Keratinocyte (primary cell): ENCODE measurements around the gene TNC. TPM values are rescaled to one million over a fixed set of nuclear protein-coding genes. Genes with fewer than 3 reads are reported as not detected.
A peak's percentile ranks its signal among the peaks of the same experiment; 100 is the strongest.

ENCODE experiments used
- DNase-seq: peaks from one replicate; pipeline ENCODE4 v3.0.0-alpha.2; 2011; ENCODE audit warnings: low read depth, missing footprints, low spot score
- FAIRE-seq: peaks from 2 replicates; lab custom pipeline; 2011; peaks lifted over from hg19 to GRCh38; lab: Jason Lieb, UNC
- H2AFZ ChIP-seq: 2 replicates; pipeline ENCODE4 v1.6.0; 2012; ENCODE audit warnings: low read length, control low read depth, inconsistent platforms; ENCODE audit not compliant: control insufficient read depth
- H3K27ac ChIP-seq: 2 replicates; pipeline ENCODE4 v1.5.1; 2011; ENCODE audit warnings: low read length; ENCODE audit not compliant: control insufficient read depth, insufficient read depth
- H3K27me3 ChIP-seq: 3 replicates; pipeline ENCODE4 v1.6.0; 2011; ENCODE audit warnings: low read length; ENCODE audit not compliant: control insufficient read depth, insufficient read depth; ENCODE audit errors: extremely low read depth
- H3K36me3 ChIP-seq, 2 experiments: 2 replicates in 1 of 2; 3 replicates in 1 of 2; pipeline ENCODE4 v1.5.1; 2011; ENCODE audit warnings: low read length in 2 of 2, mild to moderate bottlenecking in 1 of 2; ENCODE audit not compliant: control insufficient read depth in 2 of 2, insufficient read depth in 2 of 2; ENCODE audit errors: extremely low read depth in 1 of 2
- H3K4me1 ChIP-seq: 3 replicates; pipeline ENCODE4 v1.5.1; 2011; ENCODE audit warnings: low read length; ENCODE audit not compliant: control insufficient read depth, insufficient read depth; ENCODE audit errors: extremely low read depth
- H3K4me2 ChIP-seq: 3 replicates; pipeline ENCODE4 v1.6.0; 2011; ENCODE audit warnings: low read depth, low read length; ENCODE audit not compliant: control insufficient read depth, insufficient read depth; ENCODE audit errors: extremely low read depth
- H3K4me3 ChIP-seq, 3 experiments: fragments of 200-600 bp in 1 of 3; sonication (generic) in 1 of 3; 2 replicates in 2 of 3; 3 replicates in 1 of 3; pipeline ENCODE4 v1.5.1; 2011 to 2016; ENCODE audit warnings: low read length in 3 of 3, mild to moderate bottlenecking in 3 of 3, control low read depth in 2 of 3, inconsistent platforms in 1 of 3, low read depth in 1 of 3, mixed read lengths in 1 of 3, mixed run types in 1 of 3, moderate library complexity in 1 of 3; ENCODE audit not compliant: control insufficient read depth in 2 of 3, insufficient read depth in 2 of 3; ENCODE audit errors: extremely low read depth in 1 of 3
- H3K79me2 ChIP-seq: 2 replicates; pipeline ENCODE4 v1.6.0; 2012; ENCODE audit warnings: low read length; ENCODE audit not compliant: control insufficient read depth, insufficient read depth
- H3K9ac ChIP-seq: 3 replicates; pipeline ENCODE4 v1.6.0; 2011; ENCODE audit warnings: low read length; ENCODE audit not compliant: control insufficient read depth, insufficient read depth; ENCODE audit errors: extremely low read depth
- H3K9me1 ChIP-seq: 3 replicates; pipeline ENCODE4 v1.6.0; 2011; ENCODE audit warnings: low read length; ENCODE audit not compliant: control insufficient read depth, insufficient read depth; ENCODE audit errors: extremely low read depth
- H3K9me3 ChIP-seq: 2 replicates; pipeline ENCODE4 v1.5.1; 2012; ENCODE audit warnings: low read depth, low read length; ENCODE audit not compliant: control insufficient read depth
- H4K20me1 ChIP-seq: 3 replicates; pipeline ENCODE4 v1.6.0; 2011; ENCODE audit warnings: low read length; ENCODE audit not compliant: control insufficient read depth, insufficient read depth; ENCODE audit errors: extremely low read depth
- CTCF ChIP-seq, 3 experiments: IDR thresholded peaks in 1 of 3; conservative IDR thresholded peaks in 1 of 3; optimal IDR thresholded peaks in 1 of 3; 2 replicates in 2 of 3; 3 replicates in 1 of 3; pipeline versions ENCODE3 to v1.5.1; 2011; ENCODE audit warnings: low read length in 3 of 3, mild to moderate bottlenecking in 3 of 3, moderate library complexity in 2 of 3, control low read depth in 1 of 3, inconsistent platforms in 1 of 3; ENCODE audit not compliant: insufficient read depth in 2 of 3; ENCODE audit errors: extremely low read depth in 1 of 3
- EZH2 ChIP-seq: IDR thresholded peaks from one replicate; pipeline ENCODE4 v1.6.1; 2012; ENCODE audit warnings: inconsistent platforms, mild to moderate bottlenecking, low read length, moderate library complexity
- dilution Hi-C: fragments of 300-500 bp; cut with MboI; formaldehyde crosslinking; loops from one replicate; pipeline ENCODE4 v1.7.0; 2020; ENCODE audit warnings: low sequenced_read_pairs; ENCODE audit not compliant: extremely low pct_ligation_motif_present
- polyA plus RNA-seq, 5 experiments: library from polyadenylated mRNA; depleted of rRNA in 3 of 5; stranded (reverse) in 3 of 5; stranded (forward) in 1 of 5; unstranded in 1 of 5; fragments of >200 nt; gene quantifications; 1 replicate in 1 of 5; 2 replicates in 3 of 5; 3 replicates in 1 of 5; pipeline versions ENCODE4 v1.2.1 to v1.2.3, GENCODE V29; 2011 to 2012; ENCODE audit warnings: missing spikeins in 2 of 5, low read depth in 1 of 5, low replicate concordance in 1 of 5

TNC gene
- polyA plus RNA-seq, 1 donor (not counting 4 experiments of a cell fraction or from before 2014, with no cell fraction given) = 58.7 TPM

- H3K4me2 ChIP-seq = no peak overlapping the region
- H3K79me2 ChIP-seq = no peaks in the 10 kb centered on the region
- DNase-seq = peak; percentile 28
- H3K9ac ChIP-seq = no peak overlapping the region
- no peaks in the 10 kb centered on the region for H4K20me1 ChIP-seq
- dilution Hi-C loops = no loop called here
- H3K4me3 ChIP-seq = no peak overlapping the region
- peak overlapping the region; percentile 10 for H3K27ac ChIP-seq
- H3K4me1 ChIP-seq = peaks cover 32% of the 10 kb centered on the region
- H3K27me3 ChIP-seq = no peaks in the 10 kb centered on the region
- TF ChIP-seq EZH2 (no peak), CTCF (optimal IDR thresholded peaks at IDR 0.05 in 1 of 3, IDR thresholded peaks at IDR 0.05 in 1 of 3, conservative IDR thresholded peaks at IDR 0.05 in 1 of 3; ENCODE audit: extremely low read depth in 1 of 3, insufficient read depth in 2 of 3, low read length in 3 of 3) (no peak)
- peaks cover 0 to 3% of the 10 kb centered on the region in 2 experiments for H3K36me3 ChIP-seq
- H3K9me1 ChIP-seq = peaks cover 8% of the 10 kb centered on the region
- no peak overlapping the region for H2AFZ ChIP-seq
- FAIRE-seq = peak; percentile 65
- no peaks in the 10 kb centered on the region for H3K9me3 ChIP-seq
Measured at GRCh38 chr9:115063058-115063845, 54.7 kb downstream of the TNC start.

- Histone ChIP-seq H3K4me1 (peaks cover 42% of the 10 kb centered on the region), H3K27me3 (no peaks in the 10 kb centered on the region), H3K9me1 (peaks cover 8% of the 10 kb centered on the region), H3K9me3 (no peaks in the 10 kb centered on the region), H2AFZ (no peak overlapping the region), H3K36me3 (peaks cover 0 to 10% of the 10 kb centered on the region in 2 experiments), H4K20me1 (no peaks in the 10 kb centered on the region), H3K9ac (no peak overlapping the region), H3K79me2 (no peaks in the 10 kb centered on the region), H3K27ac (peak overlapping the region; percentile 58), H3K4me2 (peak overlapping the region; percentile 67), H3K4me3 (no peak overlapping the region)
- dilution Hi-C loops = no loop called here
- FAIRE-seq (peak; percentile 90), DNase-seq (peak; percentile 49)
- TF ChIP-seq EZH2 (no peak), CTCF (optimal IDR thresholded peaks at IDR 0.05 in 1 of 3, IDR thresholded peaks at IDR 0.05 in 1 of 3, conservative IDR thresholded peaks at IDR 0.05 in 1 of 3; ENCODE audit: extremely low read depth in 1 of 3, insufficient read depth in 2 of 3, low read length in 3 of 3) (no peak)
Measured at GRCh38 chr9:115058684-115059315, 59.2 kb downstream of the TNC start.
